MG63 (cell line): Measurements from ENCODE around the gene LPCAT4. TPM values are rescaled to one million over a fixed set of nuclear protein-coding genes. Genes with fewer than 3 reads are reported as not detected.
"Not testable (repeated sequence)": the region's sequence is repeated elsewhere in the genome, so short reads cannot be mapped to it uniquely, and the experiment has no call there.

Source experiments
- DNase-seq: peaks from one replicate; pipeline ENCODE4 v3.0.0-alpha.2; 2020
- H3K27me3 ChIP-seq: fragments of 250-450 bp; sonication (Bioruptor Pico); 2 replicates; pipeline ENCODE4 v1.5.1; 2020; ENCODE audit warnings: mild to moderate bottlenecking, moderate library complexity
- H3K36me3 ChIP-seq: fragments of 250-450 bp; sonication (Bioruptor Pico); 2 replicates; pipeline ENCODE4 v1.5.1; 2020; ENCODE audit warnings: mild to moderate bottlenecking, moderate library complexity
- H3K4me3 ChIP-seq: fragments of 250-450 bp; sonication (Bioruptor Pico); 2 replicates; pipeline ENCODE4 v1.5.1; 2020; ENCODE audit warnings: mild to moderate bottlenecking, moderate library complexity
- H3K9me3 ChIP-seq: fragments of 250-450 bp; sonication (Bioruptor Pico); 2 replicates; pipeline ENCODE4 v1.5.1; 2020; ENCODE audit warnings: mild to moderate bottlenecking, moderate library complexity
- total RNA-seq: library from RNA; depleted of rRNA; stranded (reverse); fragments of >200 nt; shearing (Covaris generic); gene quantifications from 2 replicates; pipeline ENCODE4 v1.2.3, GENCODE V29; 2014; ENCODE audit warnings: low replicate concordance

The LPCAT4 gene
- total RNA-seq, 1 experiment from 2014 or later = 2.2 TPM

DNA sequence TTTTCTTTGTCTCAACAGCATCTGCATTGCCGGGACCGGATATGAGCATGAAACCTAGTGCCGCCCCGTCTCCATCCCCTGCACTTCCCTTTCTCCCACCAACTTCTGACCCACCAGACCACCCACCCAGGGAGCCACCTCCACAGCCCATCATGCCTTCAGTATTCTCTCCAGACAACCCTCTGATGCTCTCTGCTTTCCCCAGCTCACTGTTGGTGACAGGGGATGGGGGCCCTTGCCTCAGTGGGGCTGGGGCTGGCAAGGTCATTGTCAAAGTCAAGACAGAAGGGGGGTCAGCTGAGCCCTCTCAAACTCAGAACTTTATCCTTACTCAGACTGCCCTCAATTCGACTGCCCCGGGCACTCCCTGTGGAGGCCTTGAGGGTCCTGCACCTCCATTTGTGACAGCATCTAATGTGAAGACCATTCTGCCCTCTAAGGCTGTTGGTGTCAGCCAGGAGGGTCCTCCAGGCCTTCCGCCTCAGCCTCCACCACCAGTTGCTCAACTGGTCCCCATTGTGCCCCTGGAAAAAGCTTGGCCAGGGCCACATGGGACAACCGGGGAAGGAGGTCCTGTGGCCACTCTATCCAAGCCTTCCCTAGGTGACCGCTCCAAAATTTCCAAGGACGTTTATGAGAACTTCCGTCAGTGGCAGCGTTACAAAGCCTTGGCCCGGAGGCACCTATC lies 18.9 kb downstream of the LPCAT4 start:
- DNase-seq = no peak
- Histone ChIP-seq H3K4me3 (no peak overlapping the region), H3K27me3 (no peaks in the 10 kb centered on the region), H3K9me3 (no peaks in the 10 kb centered on the region), H3K36me3 (no peaks in the 10 kb centered on the region)

DNA sequence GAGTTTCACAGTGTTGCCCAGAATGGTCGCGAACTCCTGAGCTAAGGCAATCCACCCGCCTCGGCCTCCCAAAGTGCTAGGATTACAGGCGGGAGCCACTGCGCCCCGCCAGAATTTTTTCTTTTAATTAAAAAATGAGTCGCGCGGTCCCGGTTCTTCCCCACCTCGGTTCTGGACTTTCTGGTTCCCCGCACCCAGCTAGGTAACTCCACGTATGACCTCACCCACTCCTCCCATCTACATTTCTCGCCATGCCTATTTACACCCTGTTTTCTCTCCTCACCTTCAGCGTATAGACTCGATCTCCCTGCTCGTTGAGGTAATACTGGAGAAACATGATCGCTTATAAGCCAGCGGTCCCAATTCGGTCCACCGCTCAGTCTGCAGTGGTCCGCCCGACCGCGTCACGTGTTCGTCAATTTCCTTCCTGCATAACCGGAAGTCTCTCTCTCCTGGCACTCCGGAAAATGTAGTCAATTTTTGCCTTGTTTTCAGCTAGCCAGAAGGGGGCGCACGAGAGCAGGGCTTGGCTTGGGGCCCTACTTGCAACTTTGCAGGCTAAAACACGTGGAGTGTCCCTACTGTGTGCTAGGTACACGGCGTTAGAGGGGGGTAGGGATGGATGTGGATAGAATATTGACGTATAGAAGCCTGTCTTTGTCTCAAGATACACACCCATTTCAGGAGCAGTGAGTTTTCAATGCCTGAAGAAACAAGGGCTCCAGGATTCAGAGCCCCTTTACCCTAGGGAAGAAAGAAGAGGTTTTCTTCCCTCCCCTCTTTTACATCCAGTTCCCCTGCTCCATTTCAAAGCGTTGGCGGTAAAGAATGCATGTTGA lies 24.0 kb downstream of the LPCAT4 start, which contains the start of the genes NOP10 and NUTM1:
NOP10 (minus strand) TSS at position 400 of the 839 bp plus-strand sequence; CDS start at position 337, 63 bp downstream.
NUTM1 (plus strand) TSS at position 579 of the 839 bp plus-strand sequence. CDS start 382 bp downstream, outside the sequence.
- no peaks in the 10 kb centered on the region for H3K9me3 ChIP-seq
- no peaks in the 10 kb centered on the region for H3K27me3 ChIP-seq
- H3K4me3 ChIP-seq = peak within 1 kb of the TSS; percentile 86
- DNase-seq = peak; percentile 87
- peaks cover 28% of the 10 kb centered on the region for H3K36me3 ChIP-seq

DNA sequence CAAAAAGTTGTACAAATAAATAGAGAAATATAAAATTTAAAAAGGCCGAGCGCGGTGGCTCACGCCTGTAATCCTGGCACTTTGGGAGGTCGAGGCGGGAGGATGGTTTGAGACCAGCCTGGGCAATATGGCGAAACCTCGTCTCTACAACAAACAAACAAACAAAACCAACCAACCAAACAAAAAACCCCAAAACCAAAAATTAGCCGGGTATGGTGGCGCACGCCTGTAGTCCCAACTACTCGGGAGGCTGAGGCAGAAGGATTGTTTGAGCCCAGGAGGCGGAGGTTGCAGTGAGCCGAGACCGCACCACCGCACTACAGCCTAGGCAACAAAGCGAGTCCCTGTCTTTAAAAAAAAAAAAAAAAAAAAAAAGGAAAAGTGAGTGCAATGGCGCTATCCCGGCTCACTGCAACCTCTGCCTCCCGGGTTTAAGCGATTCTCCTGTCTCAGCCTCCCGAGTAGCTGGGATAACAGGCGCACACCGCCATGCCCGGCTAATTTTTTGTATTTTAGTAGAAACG lies 24.7 kb downstream of the LPCAT4 start:
- DNase-seq, H3K9me3 ChIP-seq, H3K27me3 ChIP-seq: not testable (repeated sequence)
- H3K36me3 ChIP-seq = peaks cover 28% of the 10 kb centered on the region
- peak overlapping the region; percentile 86 for H3K4me3 ChIP-seq

DNA sequence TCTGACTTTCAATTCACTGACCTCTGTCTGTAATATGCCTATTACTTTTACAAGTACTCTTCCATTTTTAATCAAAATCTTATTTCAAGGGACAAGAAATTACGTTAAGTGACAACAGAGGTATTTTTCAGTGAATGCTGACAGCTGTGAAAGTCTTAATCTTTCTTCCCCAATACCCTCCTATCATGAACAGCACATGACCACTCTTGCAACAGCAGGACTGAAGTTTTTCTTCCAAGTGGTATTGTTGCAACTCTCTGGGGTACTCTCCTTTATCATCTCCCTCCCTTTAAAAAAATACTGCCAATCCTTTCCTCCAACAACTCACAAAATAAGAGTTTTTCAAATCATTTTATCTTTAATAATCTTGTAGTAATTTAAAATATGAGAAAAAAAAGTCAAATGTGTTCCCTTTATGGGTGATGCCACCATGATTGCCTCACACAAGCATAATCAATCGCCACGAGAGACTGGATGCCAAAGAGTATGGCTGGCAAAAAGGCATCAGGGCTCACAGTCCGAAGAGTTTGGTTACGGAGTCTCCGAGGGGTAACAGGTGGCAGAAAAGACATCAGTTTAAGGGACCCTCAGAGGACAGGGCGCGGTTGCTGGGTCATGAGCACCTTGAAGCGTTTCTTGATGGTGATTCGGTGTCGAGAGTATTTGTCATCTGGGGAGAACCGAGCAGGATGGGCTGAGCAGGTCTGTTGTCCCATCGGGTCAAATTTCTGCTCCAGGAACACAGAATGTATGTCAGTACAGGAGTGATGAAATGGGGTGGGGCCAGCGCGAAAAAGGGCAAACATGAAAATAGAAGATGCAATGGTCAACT lies 25.4 kb downstream of the LPCAT4 start:
- Histone ChIP-seq H3K9me3 (no peaks in the 10 kb centered on the region), H3K36me3 (peaks cover 28% of the 10 kb centered on the region), H3K27me3 (no peaks in the 10 kb centered on the region), H3K4me3 (peak overlapping the region; percentile 86)
- no peak for DNase-seq

DNA sequence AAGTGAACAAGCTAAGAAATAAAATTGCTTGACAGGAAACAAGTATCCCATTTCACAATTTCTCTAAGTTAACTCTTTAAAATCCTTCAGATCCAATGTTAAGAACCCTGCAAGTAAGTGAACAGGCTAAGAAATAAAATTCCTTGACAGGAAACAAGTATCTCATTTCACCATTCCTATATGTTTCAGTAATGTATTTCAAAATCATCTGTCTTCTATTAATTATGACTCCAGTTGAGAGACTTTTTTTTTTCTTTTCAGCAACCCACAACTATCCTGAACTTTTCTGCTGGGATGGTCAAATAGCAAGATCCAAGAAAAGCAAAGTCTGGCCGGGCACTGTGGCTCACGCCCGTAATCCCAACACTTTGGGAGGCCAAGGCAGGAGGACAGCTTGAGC lies 27.1 kb downstream of the LPCAT4 start:
- H3K36me3 ChIP-seq = peaks cover 28% of the 10 kb centered on the region
- no peak overlapping the region for H3K4me3 ChIP-seq
- no peak for DNase-seq
- H3K9me3 ChIP-seq = no peaks in the 10 kb centered on the region
- H3K27me3 ChIP-seq = no peaks in the 10 kb centered on the region

DNA sequence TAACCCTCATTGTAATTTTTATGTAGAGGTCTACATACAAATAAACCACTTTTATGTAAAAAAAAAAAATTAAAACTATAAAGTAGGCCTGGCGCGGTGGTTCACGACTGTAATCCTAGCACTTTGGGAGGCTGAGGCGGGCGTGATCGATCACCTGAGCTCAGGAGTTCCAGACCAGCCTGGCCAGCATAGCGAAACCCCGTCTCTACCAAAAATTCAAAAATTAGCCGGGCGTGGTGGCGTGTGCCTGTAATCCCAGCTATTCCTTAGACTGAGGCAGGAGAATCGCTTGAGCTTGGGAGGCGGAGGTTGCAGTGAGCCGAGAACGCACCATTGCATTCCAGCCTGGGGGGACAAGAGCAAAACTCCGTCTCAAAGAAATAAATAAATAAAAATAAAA lies 28.6 kb downstream of the LPCAT4 start:
- Histone ChIP-seq H3K9me3 (no peaks in the 10 kb centered on the region), H3K27me3 (no peaks in the 10 kb centered on the region), H3K4me3 (peak overlapping the region; percentile 64), H3K36me3 (peaks cover 28% of the 10 kb centered on the region)
- DNase-seq = no peak

DNA sequence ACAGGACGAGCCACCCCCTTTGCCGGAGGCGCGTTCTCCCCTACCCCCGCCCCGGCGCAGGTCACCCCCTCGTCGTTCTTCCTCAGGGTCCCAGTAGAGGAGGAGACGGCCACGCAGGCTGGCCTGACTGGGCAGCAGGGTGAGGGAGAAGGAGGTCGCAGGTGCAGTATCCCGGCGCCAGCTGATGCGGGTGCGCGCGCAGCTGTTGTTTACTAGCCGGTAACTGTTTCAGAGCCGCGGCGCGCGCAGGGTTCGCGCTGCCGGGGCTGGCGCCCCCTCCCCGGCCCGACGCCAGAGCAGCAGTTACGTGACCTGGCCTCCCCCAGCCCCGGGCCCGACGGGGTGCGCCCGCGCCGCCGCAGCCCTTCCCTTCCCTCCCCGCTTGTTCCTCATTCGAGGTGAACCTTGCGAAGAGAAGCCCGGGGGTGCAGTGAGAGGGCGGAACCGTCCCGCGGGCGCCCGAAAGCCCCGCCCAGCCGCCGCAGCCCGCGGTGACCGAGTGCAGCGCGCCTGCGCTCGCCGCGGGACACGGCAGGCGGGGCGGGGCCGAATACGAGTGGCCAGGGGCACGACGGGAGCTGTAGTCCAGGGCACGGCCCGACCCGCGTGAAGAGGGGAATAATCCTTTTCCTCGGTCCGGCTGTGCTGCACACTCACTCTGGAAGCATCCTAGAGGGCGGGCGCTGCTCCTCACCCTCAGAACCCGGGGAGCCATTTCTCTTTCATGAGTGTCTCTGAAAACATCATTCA lies 29.3 kb downstream of the LPCAT4 start, which contains the start of gene SLC12A6:
SLC12A6 (minus strand) TSS at position 225 of the 750 bp plus-strand sequence. CDS start 1,101 bp downstream, outside the sequence.
- H3K36me3 ChIP-seq = peaks cover 28% of the 10 kb centered on the region
- H3K9me3 ChIP-seq = no peaks in the 10 kb centered on the region
- DNase-seq = peak; percentile 93

DNA sequence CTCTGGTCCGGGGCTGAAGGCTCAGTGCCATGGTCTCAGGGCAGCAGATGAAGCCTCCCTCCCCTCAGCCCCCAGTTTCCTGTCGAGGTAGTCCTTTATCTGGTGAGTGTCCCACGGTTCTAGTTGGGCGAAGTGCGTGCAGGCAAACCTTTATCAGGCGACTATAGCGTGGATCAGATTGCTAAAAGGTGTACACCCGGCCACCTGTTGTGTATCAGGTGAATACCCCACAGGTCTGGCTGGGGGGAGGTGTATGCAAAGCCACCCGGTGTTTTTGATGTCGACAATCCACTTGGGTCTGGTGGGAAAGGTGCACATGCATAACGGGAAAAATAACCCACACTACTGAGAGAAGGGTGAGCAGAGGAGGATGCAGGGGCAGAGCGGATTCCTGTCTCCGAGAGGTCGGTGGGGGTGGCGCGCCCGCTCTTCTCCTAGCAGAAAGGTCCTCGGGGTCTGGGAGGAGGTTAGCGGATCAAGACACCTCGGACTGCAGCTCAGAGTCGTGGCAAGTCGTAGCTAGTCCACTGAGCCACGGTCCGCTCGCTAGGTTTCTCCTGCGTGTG lies 29.9 kb downstream of the LPCAT4 start:
- peak overlapping the region; percentile 64 for H3K4me3 ChIP-seq
- H3K9me3 ChIP-seq = no peaks in the 10 kb centered on the region
- no peak for DNase-seq
- H3K36me3 ChIP-seq = peaks cover 27% of the 10 kb centered on the region
- no peaks in the 10 kb centered on the region for H3K27me3 ChIP-seq

More for the DNA sequence above, 29.3 kb downstream of the LPCAT4 start, which contains the start of gene SLC12A6:
- Histone ChIP-seq H3K27me3 (no peaks in the 10 kb centered on the region), H3K4me3 (peak within 1 kb of the TSS; percentile 64)

DNA sequence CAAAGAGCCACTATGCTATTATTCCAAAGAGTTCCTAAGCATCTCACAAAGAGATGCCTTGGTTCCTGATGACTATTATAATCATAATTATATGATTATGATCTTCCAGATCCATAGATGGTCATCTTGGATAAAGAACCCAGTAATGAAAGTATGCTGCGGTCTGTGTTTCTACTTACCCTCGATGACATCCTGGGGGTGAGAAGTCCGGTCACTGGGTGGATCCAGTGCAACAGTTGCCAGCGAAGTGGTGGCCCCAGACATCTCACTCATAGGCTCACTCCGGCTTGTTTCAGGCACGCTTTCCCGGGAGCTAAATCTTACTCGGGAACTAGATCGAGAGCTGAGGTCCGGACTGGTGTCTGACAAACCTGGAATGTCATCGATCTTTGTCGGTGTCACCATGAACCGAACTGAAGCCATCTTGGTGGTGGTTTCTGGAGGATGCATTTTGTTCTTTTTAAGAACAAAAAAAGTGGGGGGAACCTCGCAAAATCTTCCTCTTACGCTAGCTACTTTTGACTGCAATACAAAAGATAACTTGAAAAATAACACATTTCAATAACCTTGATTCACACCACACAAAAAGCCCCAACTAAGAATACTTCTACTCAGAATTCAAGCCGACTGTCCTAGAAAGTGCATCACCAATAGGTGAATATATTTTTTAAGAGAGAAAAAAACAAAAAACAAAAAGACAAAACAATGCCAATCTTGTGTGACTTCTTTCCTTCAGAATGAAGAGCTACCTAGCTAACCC lies 30.6 kb downstream of the LPCAT4 start:
- Histone ChIP-seq H3K9me3 (no peaks in the 10 kb centered on the region), H3K36me3 (peaks cover 20% of the 10 kb centered on the region), H3K4me3 (no peak overlapping the region; the same call in 1 of the 2 replicates), H3K27me3 (no peaks in the 10 kb centered on the region)
- DNase-seq = no peak

DNA sequence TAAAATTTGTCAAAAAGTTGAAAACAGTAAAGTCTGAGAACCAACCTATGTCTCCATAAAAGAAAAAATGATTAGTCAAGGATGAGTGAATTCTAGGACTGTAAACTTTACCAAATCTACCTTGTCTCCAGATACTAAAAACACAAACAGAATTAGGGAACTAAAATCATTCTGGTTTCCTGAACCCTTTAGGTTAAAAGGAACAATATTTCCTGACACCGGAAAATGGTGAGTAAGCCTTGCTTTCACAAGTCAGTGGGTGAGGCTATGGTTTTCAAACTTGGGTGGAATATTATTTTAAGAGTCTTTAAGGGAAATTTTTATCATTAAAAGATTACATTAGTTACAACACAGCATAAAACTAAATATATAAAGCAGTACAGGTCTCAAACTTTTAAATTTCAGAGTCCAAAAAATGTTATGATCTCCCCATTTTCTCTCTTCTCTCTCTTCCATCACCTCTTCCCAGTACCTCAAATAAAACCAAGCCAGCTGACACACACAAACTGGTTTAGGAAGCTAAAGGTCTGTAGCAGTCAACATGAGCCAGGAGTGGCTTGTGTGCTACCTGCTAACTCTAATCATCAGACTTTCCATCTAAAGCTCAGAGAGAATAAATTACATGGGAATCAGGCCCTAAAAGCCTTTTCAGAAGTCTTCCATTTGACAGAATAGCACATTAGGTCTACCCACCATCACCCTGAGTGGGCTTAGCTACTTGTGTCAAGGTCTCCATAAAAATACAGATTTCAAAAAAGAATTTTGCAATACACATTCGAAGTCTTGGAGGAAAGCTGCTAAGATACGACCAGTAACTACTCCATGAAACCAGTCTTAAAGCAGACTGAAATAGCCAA lies 31.6 kb downstream of the LPCAT4 start:
- H3K36me3 ChIP-seq = peaks cover 15% of the 10 kb centered on the region
- no peak overlapping the region for H3K4me3 ChIP-seq
- no peak for DNase-seq
- no peaks in the 10 kb centered on the region for H3K27me3 ChIP-seq
- no peaks in the 10 kb centered on the region for H3K9me3 ChIP-seq

DNA sequence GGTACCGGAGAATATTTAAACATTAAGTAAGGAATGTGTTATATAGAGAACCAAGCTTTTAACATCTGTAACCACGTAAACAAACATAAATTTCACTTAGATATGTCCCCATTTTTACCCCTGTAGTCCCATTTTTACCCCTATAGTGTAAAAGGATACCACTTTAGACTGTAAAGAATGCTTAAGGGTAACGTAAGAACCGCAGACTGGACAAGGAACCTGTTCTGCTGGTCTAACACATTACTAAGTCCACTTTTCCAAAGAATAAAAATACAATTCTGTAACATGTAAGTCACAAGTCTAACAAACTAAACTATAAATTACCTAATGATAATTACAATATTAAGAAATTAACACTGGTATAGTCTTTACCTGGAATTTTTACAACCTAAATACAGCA lies 32.3 kb downstream of the LPCAT4 start:
- Histone ChIP-seq H3K27me3 (no peaks in the 10 kb centered on the region), H3K36me3 (peaks cover 10% of the 10 kb centered on the region; the same call in 1 of the 2 replicates), H3K9me3 (no peaks in the 10 kb centered on the region), H3K4me3 (no peak overlapping the region)
- no peak for DNase-seq

DNA sequence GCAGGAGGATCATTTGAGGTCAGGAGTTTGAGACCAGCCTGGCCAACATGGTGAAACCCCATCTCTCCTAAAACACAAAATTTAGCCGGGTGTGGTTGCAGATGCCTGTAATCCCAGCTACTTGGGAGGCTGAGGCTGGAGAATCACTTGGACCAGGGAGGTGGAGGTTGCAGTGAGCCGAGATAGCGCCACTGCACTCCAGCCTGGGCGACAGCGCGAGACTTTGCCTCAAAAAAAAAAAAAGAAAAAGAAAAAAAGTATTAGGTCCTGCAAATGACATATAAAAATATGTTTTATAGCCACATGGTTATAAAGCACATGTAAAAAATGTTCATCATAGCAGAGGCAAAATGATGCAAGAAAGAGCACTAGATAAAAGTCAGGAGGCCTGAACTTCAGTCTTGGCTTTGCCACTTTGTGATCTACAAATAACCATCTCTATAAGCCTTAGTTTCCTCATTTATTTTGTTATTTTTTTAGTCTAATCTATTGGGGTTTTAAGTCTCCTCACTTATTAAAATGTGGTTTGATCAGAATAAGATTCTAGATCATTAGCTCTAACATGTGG lies 34.4 kb downstream of the LPCAT4 start:
- Histone ChIP-seq H3K4me3 (no peak overlapping the region), H3K36me3 (no peaks in the 10 kb centered on the region), H3K9me3 (no peaks in the 10 kb centered on the region), H3K27me3 (no peaks in the 10 kb centered on the region)
- no peak for DNase-seq

DNA sequence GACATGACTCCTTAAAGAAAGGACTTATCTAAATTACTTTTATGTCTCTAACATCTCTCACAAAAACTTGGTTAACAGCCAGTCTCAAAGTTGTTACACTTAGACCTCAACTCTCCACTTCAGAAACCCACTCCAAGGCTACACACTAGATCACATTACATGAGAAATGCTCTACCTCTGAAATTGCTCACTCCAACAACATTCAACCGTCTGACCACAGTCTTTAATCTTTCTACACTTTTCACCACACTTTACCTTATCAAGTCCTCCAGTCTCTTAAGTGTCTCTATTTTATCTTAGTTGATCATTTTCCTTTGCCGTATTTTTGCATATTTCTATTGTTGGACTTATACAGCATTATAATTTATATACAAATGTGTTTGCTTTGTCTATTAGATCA lies 35.2 kb downstream of the LPCAT4 start:
- no peak for DNase-seq
- H3K4me3 ChIP-seq = no peak overlapping the region
- H3K36me3 ChIP-seq = no peaks in the 10 kb centered on the region
- no peaks in the 10 kb centered on the region for H3K9me3 ChIP-seq
- H3K27me3 ChIP-seq = no peaks in the 10 kb centered on the region

DNA sequence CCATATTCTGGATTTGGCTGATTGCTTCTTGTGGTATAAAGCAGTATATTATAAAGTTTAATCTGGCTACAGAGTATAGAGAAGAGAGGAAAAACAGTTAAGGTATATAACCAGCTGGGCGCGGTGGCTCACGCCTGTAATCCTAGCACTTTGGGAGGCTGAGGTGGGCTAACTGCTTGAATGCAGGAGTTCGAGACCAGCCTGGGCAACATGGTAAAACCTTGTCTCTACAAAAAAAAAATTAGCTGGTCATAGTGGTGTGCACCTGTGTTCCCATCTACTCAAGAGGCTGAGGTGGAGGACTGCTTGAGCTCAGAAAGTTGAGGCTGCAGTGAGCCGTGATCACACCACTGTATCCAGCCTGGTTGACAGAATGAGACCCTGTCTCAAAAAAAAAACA lies 36.7 kb downstream of the LPCAT4 start:
- H3K9me3 ChIP-seq = no peaks in the 10 kb centered on the region
- no peaks in the 10 kb centered on the region for H3K36me3 ChIP-seq
- H3K4me3 ChIP-seq = no peak overlapping the region
- DNase-seq = no peak
- no peaks in the 10 kb centered on the region for H3K27me3 ChIP-seq
